Panc1 (cell line): ENCODE data around the gene DOK6. TPM values are rescaled to one million over a fixed set of nuclear protein-coding genes. Genes with fewer than 3 reads are reported as not detected.

Source experiments
- ATAC-seq: fragments of 200-7000 bp; cut with Tn5 transposase; 2 replicates; pipeline ENCODE4 v1.9.1; 2020; ENCODE audit warnings: mild to moderate bottlenecking, moderate library complexity
- BruUV-seq: library from RNA; stranded (reverse); fragments of 400-500 nt; replicated peaks from 2 replicates; lab custom pipeline; 2021; lab: Mats Ljungman, UMichigan
- CTCF ChIA-PET: fragments of 300-600 bp; sonication (Branson Sonifier 250); formaldehyde crosslinking; loops from one replicate; lab custom pipeline; 2022; ENCODE audit warnings: antibody characterized with exemption; lab: Charles Lee
- POLR2A ChIA-PET: fragments of 300-600 bp; sonication (Branson Sonifier 250); formaldehyde crosslinking; loops from one replicate; lab custom pipeline; 2022; ENCODE audit warnings: antibody characterized with exemption; lab: Charles Lee
- DNase-seq: peaks from one replicate; pipeline ENCODE4 v3.0.0-alpha.2; 2010; ENCODE audit warnings: low read depth, low spot score
- H3K27ac ChIP-seq: 2 replicates; pipeline ENCODE4 v1.5.1; 2011; ENCODE audit warnings: mild to moderate bottlenecking, low read length, inconsistent platforms
- H3K27me3 ChIP-seq: fragments of 200-500 bp; sonication (Bioruptor generic); 2 replicates; pipeline ENCODE4 v1.6.0; 2014; ENCODE audit warnings: low read length, inconsistent platforms; ENCODE audit not compliant: control insufficient read depth, insufficient read depth
- H3K36me3 ChIP-seq: fragments of 200-500 bp; sonication (Bioruptor generic); 2 replicates; pipeline ENCODE4 v1.5.1; 2014; ENCODE audit warnings: inconsistent platforms, mild to moderate bottlenecking, low read length, moderate library complexity; ENCODE audit not compliant: control insufficient read depth, insufficient read depth
- H3K4me1 ChIP-seq: 2 replicates; pipeline ENCODE4 v1.5.1; 2011; ENCODE audit warnings: inconsistent platforms, mild to moderate bottlenecking, low read length, moderate library complexity; ENCODE audit not compliant: control insufficient read depth, insufficient read depth
- H3K4me3 ChIP-seq, 2 experiments: 2 replicates each; pipeline ENCODE4 v1.5.1; 2011 to 2012; ENCODE audit warnings: low read depth in 2 of 2, low read length in 2 of 2, mild to moderate bottlenecking in 2 of 2, inconsistent platforms in 1 of 2, moderate library complexity in 1 of 2
- H3K9me3 ChIP-seq: fragments of 200-500 bp; sonication (Bioruptor generic); 2 replicates; pipeline ENCODE4 v1.5.1; 2014; ENCODE audit warnings: low read depth, mild to moderate bottlenecking, inconsistent platforms, low read length, moderate library complexity; ENCODE audit not compliant: control insufficient read depth, insufficient read depth
- CTCF ChIP-seq: fragments of 450-650 bp; IDR thresholded peaks from 2 replicates; pipeline ENCODE4 v1.5.1; 2017; ENCODE audit warnings: mild to moderate bottlenecking
- POLR2AphosphoS5 ChIP-seq: IDR thresholded peaks from 2 replicates; pipeline ENCODE4 v1.6.1; 2012; ENCODE audit warnings: mild to moderate bottlenecking, low read depth, low read length, moderate library complexity
- REST ChIP-seq, 2 experiments: IDR thresholded peaks; 2 replicates each; pipeline ENCODE4 v1.6.1; 2011 to 2012; ENCODE audit warnings: low read depth in 2 of 2, control low read depth in 1 of 2, low read length in 1 of 2, mild to moderate bottlenecking in 1 of 2, moderate library complexity in 1 of 2; ENCODE audit not compliant: insufficient read depth in 1 of 2
- SIN3A ChIP-seq: IDR thresholded peaks from 2 replicates; pipeline ENCODE4 v1.6.1; 2012; ENCODE audit warnings: low read depth, mild to moderate bottlenecking, low read length, moderate library complexity, borderline replicate concordance; ENCODE audit not compliant: insufficient read depth
- TCF7L2 ChIP-seq: IDR thresholded peaks from 2 replicates; pipeline ENCODE4 v1.6.1; 2011; ENCODE audit warnings: mild to moderate bottlenecking, low read depth, low read length, inconsistent platforms
- in situ Hi-C: cut with HindIII; loops from 2 replicates; pipeline ENCODE4 v1.10.0; 2016; ENCODE audit warnings: low sequenced_read_pairs, low pct_unique_long_range_greater_than_20kb
- intact Hi-C: fragments of 100-400 bp; cut with micrococcal nuclease; formaldehyde crosslinking; loops from one replicate; pipeline ENCODE4 v1.10.0; 2022; ENCODE audit not compliant: unreplicated experiment
- total RNA-seq: library from RNA; stranded (reverse); gene quantifications from one replicate; pipeline ENCODE4 v1.2.1, GENCODE V29; 2021; ENCODE audit not compliant: unreplicated experiment

DOK6 gene
- total RNA-seq, 1 experiment from 2014 or later, result not detected

GRCh38 chr18:69730664-69731063 lies 330.0 kb downstream of the DOK6 start:
- no peak for TF ChIP-seq SIN3A
- TF ChIP-seq TCF7L2, result no peak
- no peak for TF ChIP-seq REST (IDR thresholded peaks at IDR 0.05; ENCODE audit: insufficient read depth in 1 of 2, low read depth in 2 of 2, low read length in 1 of 2)
- no peak for TF ChIP-seq CTCF
- TF ChIP-seq POLR2AphosphoS5, result no peak
- no peak overlapping the region for H3K4me3 ChIP-seq
- DNase-seq (no peak), ATAC-seq (no peak)
- POLR2A ChIA-PET, result no interaction called here
- no peaks in the 10 kb centered on the region for H3K4me1 ChIP-seq
- H3K9me3 ChIP-seq, result no peaks in the 10 kb centered on the region
- intact Hi-C loops, result no loop called here
- H3K36me3 ChIP-seq, result no peaks in the 10 kb centered on the region
- no peak overlapping the region for H3K27ac ChIP-seq
- CTCF ChIA-PET, result no interaction called here
- no peaks in the 10 kb centered on the region for H3K27me3 ChIP-seq
- in situ Hi-C loops, result no loop called here
- BruUV-seq, result no TSS peak

GRCh38 chr18:69734536-69734935 lies 333.8 kb downstream of the DOK6 start:
- no TSS peak for BruUV-seq
- no peaks in the 10 kb centered on the region for H3K27me3 ChIP-seq
- no peak overlapping the region for H3K27ac ChIP-seq
- no peak overlapping the region for H3K4me3 ChIP-seq
- in situ Hi-C loops (no loop called here), intact Hi-C loops (no loop called here)
- H3K36me3 ChIP-seq, result no peaks in the 10 kb centered on the region
- no peaks in the 10 kb centered on the region for H3K4me1 ChIP-seq
- POLR2A ChIA-PET, result no interaction called here
- no peak for DNase-seq
- TF ChIP-seq TCF7L2, result no peak
- no peak for TF ChIP-seq CTCF
- no peak for TF ChIP-seq SIN3A
- no peak for TF ChIP-seq POLR2AphosphoS5
- no peak for TF ChIP-seq REST (IDR thresholded peaks at IDR 0.05; ENCODE audit: insufficient read depth in 1 of 2, low read depth in 2 of 2, low read length in 1 of 2)
- no peaks in the 10 kb centered on the region for H3K9me3 ChIP-seq
- CTCF ChIA-PET, result no interaction called here
- ATAC-seq, result no peak
